Activated B cell treated with CpG ODN at 0.5 μM for 24 hours (primary cell): ENCODE measurements around the gene KLK3. TPM values are rescaled to one million over a fixed set of nuclear protein-coding genes. Genes with fewer than 3 reads are reported as not detected.

Experiments
- ATAC-seq: fragments of 200-7000 bp; cut with Tn5 transposase; one replicate; pipeline ENCODE4 v1.10.0; 2021; ENCODE audit warnings: low read depth, mild to moderate bottlenecking, moderate library complexity
- CTCF ChIA-PET: fragments of 350-600 bp; sonication (Branson Sonifier 250); formaldehyde crosslinking; loops from one replicate; lab custom pipeline; 2021; ENCODE audit warnings: antibody characterized with exemption; lab: Charles Lee
- POLR2A ChIA-PET: fragments of 350-600 bp; sonication (Branson Sonifier 250); formaldehyde crosslinking; loops from one replicate; lab custom pipeline; 2021; ENCODE audit warnings: antibody characterized with exemption; lab: Charles Lee
- DNase-seq: peaks from one replicate; pipeline ENCODE4 v3.0.0; 2022
- H3K27ac Mint-ChIP-seq: one replicate; pipeline ENCODE4 v1.8.0; 2020; ENCODE audit warnings: mixed read lengths
- H3K27me3 Mint-ChIP-seq: one replicate; pipeline ENCODE4 v1.8.0; 2021; ENCODE audit warnings: mixed read lengths
- H3K36me3 Mint-ChIP-seq: one replicate; pipeline ENCODE4 v1.8.0; 2021; ENCODE audit warnings: low read depth, mixed read lengths
- H3K4me1 Mint-ChIP-seq: one replicate; pipeline ENCODE4 v1.8.0; 2021; ENCODE audit warnings: mixed read lengths
- H3K4me3 Mint-ChIP-seq: one replicate; pipeline ENCODE4 v1.8.0; 2020; ENCODE audit warnings: mild to moderate bottlenecking, mixed read lengths
- H3K9me3 Mint-ChIP-seq: one replicate; pipeline ENCODE4 v1.8.0; 2020; ENCODE audit warnings: mixed read lengths
- CTCF ChIP-seq: fragments of 200-600 bp; IDR thresholded peaks from one replicate; pipeline ENCODE4 v1.8.0; 2022; ENCODE audit warnings: antibody characterized with exemption, mild to moderate bottlenecking
- intact Hi-C: fragments of 100-400 bp; cut with micrococcal nuclease; formaldehyde crosslinking; loops from one replicate; pipeline ENCODE4 v1.15.1; 2024
- total RNA-seq: library from RNA; stranded (reverse); gene quantifications from 2 replicates; pipeline ENCODE4 v1.2.3, GENCODE V29; 2022

Gene KLK3
- total RNA-seq, 1 donor from 2014 or later = not detected

DNA sequence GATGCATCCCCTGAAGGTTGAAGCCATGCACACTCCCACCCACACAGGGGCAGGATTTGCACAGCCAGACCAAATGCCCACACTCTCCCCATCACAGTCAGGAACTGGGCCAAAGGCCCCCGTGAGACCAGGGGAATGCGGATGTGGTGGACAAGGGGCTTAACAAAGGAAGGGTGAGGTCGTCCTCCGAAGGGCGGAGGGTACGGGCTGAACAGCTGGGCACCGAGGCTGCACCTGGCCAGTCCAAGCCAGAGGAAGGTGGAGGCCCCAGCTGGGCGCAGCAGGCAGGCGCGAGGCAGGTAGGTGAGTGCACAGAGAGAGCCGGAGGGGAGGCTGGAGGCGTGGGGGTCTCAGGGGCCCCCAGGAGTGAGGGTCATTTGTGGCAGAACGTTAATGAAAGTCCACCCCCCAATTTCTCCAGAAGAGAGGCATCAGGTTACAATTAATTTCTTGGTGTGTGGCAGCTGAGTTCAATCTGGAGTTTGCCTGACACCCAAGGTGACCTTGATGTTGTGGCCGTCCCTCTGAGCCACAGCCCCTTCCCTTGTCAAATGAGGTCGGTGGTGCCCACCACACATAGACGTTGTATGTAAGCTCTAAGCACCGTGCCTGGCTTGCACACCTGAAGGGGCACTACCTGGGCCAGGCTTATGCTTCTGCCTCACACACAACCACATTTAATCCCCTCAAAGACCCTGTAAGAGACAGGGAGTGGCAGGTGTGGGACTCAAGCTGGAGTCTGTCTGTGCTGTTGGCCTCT lies 24.3 kb upstream of the KLK3 start:
- no peak for TF ChIP-seq CTCF
- DNase-seq (no peak), ATAC-seq (no peak)
- Mint-ChIP-seq H3K27ac (no peak overlapping the region), H3K27me3 (peaks cover 33% of the 10 kb centered on the region), H3K4me3 (no peak overlapping the region), H3K36me3 (no peaks in the 10 kb centered on the region), H3K9me3 (no peaks in the 10 kb centered on the region), H3K4me1 (peaks cover 6% of the 10 kb centered on the region)
- intact Hi-C loops = no loop called here
- ChIA-PET CTCF (no interaction called here), POLR2A (no interaction called here)

DNA sequence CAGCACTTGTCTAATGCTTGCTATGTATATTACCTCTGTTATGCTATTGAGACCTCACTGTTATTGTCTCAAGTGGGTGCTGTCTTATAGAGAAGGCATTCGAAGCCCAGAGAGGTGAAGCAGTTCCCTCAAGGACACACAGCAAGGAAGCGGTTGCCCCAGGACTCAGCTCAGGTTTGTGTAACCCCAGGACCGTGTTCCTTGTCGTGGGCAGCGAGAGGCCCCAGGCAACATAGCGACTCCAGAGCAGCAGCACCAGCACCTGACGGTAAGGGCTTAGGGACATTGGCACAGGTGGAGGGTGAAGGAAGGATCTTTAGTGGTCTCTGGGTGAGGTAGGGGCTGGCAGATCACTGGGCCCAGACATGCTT lies 23.7 kb upstream of the KLK3 start:
- CTCF ChIA-PET = no interaction called here
- intact Hi-C loops = no loop called here
- DNase-seq (no peak), ATAC-seq (no peak)
- no peaks in the 10 kb centered on the region for H3K36me3 Mint-ChIP-seq
- H3K27ac Mint-ChIP-seq = no peak overlapping the region
- no peak overlapping the region for H3K4me3 Mint-ChIP-seq
- H3K9me3 Mint-ChIP-seq = no peaks in the 10 kb centered on the region
- POLR2A ChIA-PET = interaction anchor here (0.5 kb wide), 1 partner anchor 495 kb away, joined by 4 read pairs; no protein-coding TSS in a partner anchor
- H3K27me3 Mint-ChIP-seq = peaks cover 33% of the 10 kb centered on the region
- peaks cover 9% of the 10 kb centered on the region for H3K4me1 Mint-ChIP-seq
- no peak for TF ChIP-seq CTCF

GRCh38 chr19:50832666-50833065 lies 22.0 kb upstream of the KLK3 start:
- Mint-ChIP-seq H3K27me3 (peaks cover 39% of the 10 kb centered on the region), H3K4me3 (no peak overlapping the region), H3K27ac (no peak overlapping the region), H3K4me1 (peaks cover 23% of the 10 kb centered on the region), H3K9me3 (no peaks in the 10 kb centered on the region), H3K36me3 (no peaks in the 10 kb centered on the region)
- ChIA-PET CTCF (no interaction called here), POLR2A (no interaction called here)
- intact Hi-C loops = no loop called here
- TF ChIP-seq CTCF = no peak
- no peak for ATAC-seq
- DNase-seq = no peak

GRCh38 chr19:50833117-50833801 lies 21.5 kb upstream of the KLK3 start, which contains the start of gene KLK15:
Gene KLK15, minus strand, starts transcription at chr19:50833574. Its CDS starts 2,082 bp downstream, at chr19:50831492.
- POLR2A ChIA-PET = no interaction called here
- Mint-ChIP-seq H3K27ac (no peak within 1 kb of the TSS), H3K27me3 (peaks cover 36% of the 10 kb centered on the region), H3K4me1 (peaks cover 25% of the 10 kb centered on the region), H3K9me3 (no peaks in the 10 kb centered on the region), H3K4me3 (no peak within 1 kb of the TSS), H3K36me3 (no peaks in the 10 kb centered on the region)
- intact Hi-C loops = no loop called here
- TF ChIP-seq CTCF = no peak
- ATAC-seq (no peak), DNase-seq (no peak)
- CTCF ChIA-PET = no interaction called here

- Mint-ChIP-seq H3K27ac (no peak overlapping the region), H3K4me3 (no peak overlapping the region), H3K27me3 (peaks cover 37% of the 10 kb centered on the region), H3K36me3 (no peaks in the 10 kb centered on the region), H3K4me1 (peaks cover 27% of the 10 kb centered on the region), H3K9me3 (no peaks in the 10 kb centered on the region)
- DNase-seq (no peak), ATAC-seq (no peak)
- no peak for TF ChIP-seq CTCF
- intact Hi-C loops = no loop called here
- POLR2A ChIA-PET = no interaction called here
- CTCF ChIA-PET = no interaction called here
Measured at GRCh38 chr19:50833802-50834167, 20.9 kb upstream of the KLK3 start.
